Upper lobe of left lung (tissue), 4 donors: ENCODE results near the gene ST8SIA5.

Experiments
- POLR2A ChIP-seq, 4 donors: fragments of 450-650 bp; IDR thresholded peaks; one replicate each; pipeline ENCODE4 v1.5.1; 2016 to 2017; ENCODE audit warnings: antibody characterized with exemption in 4 of 4, mild to moderate bottlenecking in 2 of 4
- POLR2AphosphoS5 ChIP-seq, 2 donors: sonication (generic); formaldehyde crosslinking; IDR thresholded peaks; one replicate each; pipeline ENCODE4 v1.5.1; 2017; ENCODE audit warnings: antibody characterized with exemption in 2 of 2
- TF ChIP-seq, protein P1 (sequence below), 6 experiments: fragments of 450-650 bp in 4 of 6; fragments of 200-600 bp in 2 of 6; sonication (generic) in 2 of 6; IDR thresholded peaks; one replicate each; pipeline ENCODE4 v1.5.1; 2016 to 2019; ENCODE audit warnings: antibody characterized with exemption in 6 of 6

DNA sequence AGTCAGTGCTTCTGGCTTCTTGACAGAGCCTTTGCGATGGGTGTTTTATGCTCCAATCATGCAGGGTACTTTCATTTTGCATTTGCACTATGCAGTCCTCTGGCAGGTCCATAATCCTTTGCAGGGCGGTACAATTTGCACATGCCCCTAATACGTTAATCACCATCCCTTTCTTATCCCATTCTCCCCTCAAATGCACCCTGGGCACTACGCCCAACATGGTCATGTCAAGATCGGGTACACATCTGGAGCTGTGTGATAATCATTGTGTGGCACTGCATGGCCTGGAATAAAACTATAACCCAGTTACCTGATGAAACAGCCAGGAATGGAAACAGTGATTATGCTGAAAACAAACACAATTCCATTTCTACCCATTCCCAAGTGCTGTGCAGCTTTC is 127.5 kb downstream of the ST8SIA5 start:
- TF ChIP-seq POLR2A (IDR thresholded peaks at IDR 0.05): no peak
- TF ChIP-seq, protein P1, sequence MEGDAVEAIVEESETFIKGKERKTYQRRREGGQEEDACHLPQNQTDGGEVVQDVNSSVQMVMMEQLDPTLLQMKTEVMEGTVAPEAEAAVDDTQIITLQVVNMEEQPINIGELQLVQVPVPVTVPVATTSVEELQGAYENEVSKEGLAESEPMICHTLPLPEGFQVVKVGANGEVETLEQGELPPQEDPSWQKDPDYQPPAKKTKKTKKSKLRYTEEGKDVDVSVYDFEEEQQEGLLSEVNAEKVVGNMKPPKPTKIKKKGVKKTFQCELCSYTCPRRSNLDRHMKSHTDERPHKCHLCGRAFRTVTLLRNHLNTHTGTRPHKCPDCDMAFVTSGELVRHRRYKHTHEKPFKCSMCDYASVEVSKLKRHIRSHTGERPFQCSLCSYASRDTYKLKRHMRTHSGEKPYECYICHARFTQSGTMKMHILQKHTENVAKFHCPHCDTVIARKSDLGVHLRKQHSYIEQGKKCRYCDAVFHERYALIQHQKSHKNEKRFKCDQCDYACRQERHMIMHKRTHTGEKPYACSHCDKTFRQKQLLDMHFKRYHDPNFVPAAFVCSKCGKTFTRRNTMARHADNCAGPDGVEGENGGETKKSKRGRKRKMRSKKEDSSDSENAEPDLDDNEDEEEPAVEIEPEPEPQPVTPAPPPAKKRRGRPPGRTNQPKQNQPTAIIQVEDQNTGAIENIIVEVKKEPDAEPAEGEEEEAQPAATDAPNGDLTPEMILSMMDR (IDR thresholded peaks at IDR 0.05): no peak
- no peak for TF ChIP-seq POLR2AphosphoS5 (IDR thresholded peaks at IDR 0.05)
